Measurements from ENCODE around the gene TBC1D10A. TPM values are rescaled to one million over a fixed set of nuclear protein-coding genes. Genes with fewer than 3 reads are reported as not detected.

Gene TBC1D10A
- total RNA-seq, 1 donor from 2014 or later: 10.6 TPM

DNA sequence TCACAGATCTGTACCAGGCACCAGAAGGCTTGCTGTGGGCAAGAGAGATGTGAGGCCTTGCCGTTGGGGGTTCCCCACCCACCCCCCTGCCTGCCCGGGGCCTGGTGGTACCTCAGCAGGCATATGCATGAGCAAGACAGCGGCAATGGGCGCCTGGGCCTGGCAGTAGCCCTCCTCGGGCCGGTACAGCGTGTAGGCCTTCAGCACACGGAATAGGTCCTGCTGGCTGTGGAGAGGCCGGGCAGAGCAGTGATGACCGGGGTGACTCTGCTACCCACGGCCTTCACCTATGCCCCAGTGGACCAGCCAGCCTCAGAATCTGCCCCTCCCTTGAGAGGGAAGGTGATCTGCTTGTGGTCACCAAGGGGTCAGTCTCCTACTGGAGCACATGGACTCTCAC is 31.9 kb downstream of the TBC1D10A start:
- Mint-ChIP-seq H3K4me3 (ENCODE audit: low read depth) (no peak overlapping the region), H3K27me3 (no peaks in the 10 kb centered on the region), H3K9me3 (ENCODE audit: low read depth) (no peaks in the 10 kb centered on the region), H3K36me3 (ENCODE audit: insufficient read depth) (peaks cover 9% of the 10 kb centered on the region), H3K27ac (no peak overlapping the region), H3K4me1 (ENCODE audit: low read depth) (peaks cover 14% of the 10 kb centered on the region)
- no peak for DNase-seq (ENCODE audit: low spot score, unreplicated experiment)
- TF ChIP-seq, protein P1, sequence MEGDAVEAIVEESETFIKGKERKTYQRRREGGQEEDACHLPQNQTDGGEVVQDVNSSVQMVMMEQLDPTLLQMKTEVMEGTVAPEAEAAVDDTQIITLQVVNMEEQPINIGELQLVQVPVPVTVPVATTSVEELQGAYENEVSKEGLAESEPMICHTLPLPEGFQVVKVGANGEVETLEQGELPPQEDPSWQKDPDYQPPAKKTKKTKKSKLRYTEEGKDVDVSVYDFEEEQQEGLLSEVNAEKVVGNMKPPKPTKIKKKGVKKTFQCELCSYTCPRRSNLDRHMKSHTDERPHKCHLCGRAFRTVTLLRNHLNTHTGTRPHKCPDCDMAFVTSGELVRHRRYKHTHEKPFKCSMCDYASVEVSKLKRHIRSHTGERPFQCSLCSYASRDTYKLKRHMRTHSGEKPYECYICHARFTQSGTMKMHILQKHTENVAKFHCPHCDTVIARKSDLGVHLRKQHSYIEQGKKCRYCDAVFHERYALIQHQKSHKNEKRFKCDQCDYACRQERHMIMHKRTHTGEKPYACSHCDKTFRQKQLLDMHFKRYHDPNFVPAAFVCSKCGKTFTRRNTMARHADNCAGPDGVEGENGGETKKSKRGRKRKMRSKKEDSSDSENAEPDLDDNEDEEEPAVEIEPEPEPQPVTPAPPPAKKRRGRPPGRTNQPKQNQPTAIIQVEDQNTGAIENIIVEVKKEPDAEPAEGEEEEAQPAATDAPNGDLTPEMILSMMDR (IDR thresholded peaks at IDR 0.05; ENCODE audit: unreplicated experiment): no peak

DNA sequence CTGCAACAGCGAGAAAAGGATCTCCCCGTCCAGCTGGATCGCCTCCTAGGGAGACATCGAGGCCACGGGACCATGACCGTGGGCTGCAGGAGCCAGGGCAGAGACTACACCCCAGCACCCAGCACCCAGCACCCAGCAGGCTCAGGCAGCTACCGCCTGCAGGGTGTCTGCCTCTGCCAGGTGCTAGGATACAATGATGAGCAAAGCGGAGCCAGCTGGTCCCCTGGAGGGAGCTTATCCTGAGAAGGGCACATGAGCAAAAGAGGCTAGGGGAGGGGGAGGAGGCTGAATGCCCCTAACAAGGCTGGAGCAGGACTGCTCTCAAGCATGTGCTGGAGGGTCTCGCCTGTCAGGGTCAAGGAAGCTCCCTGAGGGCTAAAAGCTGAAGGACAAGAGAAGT is 32.7 kb downstream of the TBC1D10A start:
- Mint-ChIP-seq H3K9me3 (ENCODE audit: low read depth) (no peaks in the 10 kb centered on the region), H3K27ac (no peak overlapping the region), H3K27me3 (no peaks in the 10 kb centered on the region), H3K4me3 (ENCODE audit: low read depth) (no peak overlapping the region), H3K4me1 (ENCODE audit: low read depth) (peaks cover 14% of the 10 kb centered on the region), H3K36me3 (ENCODE audit: insufficient read depth) (peaks cover 9% of the 10 kb centered on the region)
- DNase-seq (ENCODE audit: low spot score, unreplicated experiment): no peak
- TF ChIP-seq, protein P1 (IDR thresholded peaks at IDR 0.05; ENCODE audit: unreplicated experiment): no peak

DNA sequence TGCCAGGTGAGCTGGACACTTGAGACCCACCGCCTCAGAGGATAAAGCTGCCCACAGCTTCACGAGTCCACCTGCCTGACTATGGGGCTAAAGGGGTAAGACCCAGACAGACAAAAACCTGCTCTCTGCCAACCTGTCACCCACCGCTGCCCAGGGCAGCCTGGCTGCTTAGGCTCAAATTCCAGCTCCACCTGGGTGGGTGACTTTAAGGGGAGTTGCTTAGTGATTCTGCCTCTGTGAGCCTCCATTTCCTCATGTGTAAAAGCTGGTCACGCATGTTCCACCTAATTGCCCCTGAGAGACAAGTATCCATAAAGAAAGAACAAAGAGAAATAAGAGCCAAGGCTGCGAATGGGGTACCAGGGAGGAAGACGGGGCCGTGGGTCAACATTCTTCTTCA is 33.7 kb downstream of the TBC1D10A start:
- Mint-ChIP-seq H3K9me3 (ENCODE audit: low read depth) (no peaks in the 10 kb centered on the region), H3K27ac (no peak overlapping the region), H3K4me3 (ENCODE audit: low read depth) (no peak overlapping the region), H3K27me3 (peaks cover 2% of the 10 kb centered on the region), H3K36me3 (ENCODE audit: insufficient read depth) (peaks cover 9% of the 10 kb centered on the region), H3K4me1 (ENCODE audit: low read depth) (peaks cover 9% of the 10 kb centered on the region)
- no peak for DNase-seq (ENCODE audit: low spot score, unreplicated experiment)
- TF ChIP-seq, protein P1 (IDR thresholded peaks at IDR 0.05; ENCODE audit: unreplicated experiment): no peak

DNA sequence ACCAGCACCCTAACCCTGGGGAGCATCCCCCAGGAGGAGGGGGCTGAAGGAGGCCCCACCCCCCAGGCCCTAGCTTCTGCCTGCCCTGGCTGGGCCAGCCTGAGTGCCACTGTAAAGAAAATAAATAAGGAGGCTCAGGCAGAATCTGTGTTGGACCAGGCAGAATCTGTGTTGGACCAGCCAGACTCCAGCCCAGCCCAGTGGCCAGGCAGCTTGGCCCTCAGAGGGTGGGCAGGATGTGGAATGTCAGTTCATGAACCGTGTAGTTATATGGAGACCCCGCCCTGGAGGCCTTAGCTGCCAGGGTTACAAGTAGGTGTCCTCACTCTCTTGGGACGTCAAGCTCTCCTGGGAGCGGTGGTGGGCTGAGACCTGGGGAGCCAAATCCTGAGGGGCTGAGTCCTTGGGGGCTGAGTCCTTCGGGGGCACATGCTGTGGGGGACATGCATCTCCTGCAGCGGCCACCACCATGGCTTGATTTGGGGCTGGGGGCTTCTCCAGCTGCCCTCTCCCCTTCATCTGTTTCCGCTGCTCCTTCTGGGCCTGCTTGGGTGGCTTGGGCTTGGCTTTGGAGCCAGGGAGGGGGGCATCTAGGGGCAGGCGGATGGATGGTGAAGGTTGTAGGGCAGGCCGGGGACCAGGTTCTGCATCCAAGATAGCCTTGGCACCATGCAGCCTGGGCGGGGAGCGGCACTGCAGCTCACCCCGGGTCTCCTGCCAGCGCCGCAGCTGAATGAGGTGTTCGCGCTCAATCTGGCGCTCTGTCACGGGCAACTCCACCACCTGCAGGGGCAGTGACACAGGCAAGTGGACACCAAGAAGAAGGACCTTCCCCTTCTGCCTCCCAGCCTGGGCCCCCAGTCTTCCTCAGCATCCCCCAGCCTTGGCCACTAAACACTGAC is 34.4 kb downstream of the TBC1D10A start:
- H3K27me3 Mint-ChIP-seq: peaks cover 2% of the 10 kb centered on the region

DNA sequence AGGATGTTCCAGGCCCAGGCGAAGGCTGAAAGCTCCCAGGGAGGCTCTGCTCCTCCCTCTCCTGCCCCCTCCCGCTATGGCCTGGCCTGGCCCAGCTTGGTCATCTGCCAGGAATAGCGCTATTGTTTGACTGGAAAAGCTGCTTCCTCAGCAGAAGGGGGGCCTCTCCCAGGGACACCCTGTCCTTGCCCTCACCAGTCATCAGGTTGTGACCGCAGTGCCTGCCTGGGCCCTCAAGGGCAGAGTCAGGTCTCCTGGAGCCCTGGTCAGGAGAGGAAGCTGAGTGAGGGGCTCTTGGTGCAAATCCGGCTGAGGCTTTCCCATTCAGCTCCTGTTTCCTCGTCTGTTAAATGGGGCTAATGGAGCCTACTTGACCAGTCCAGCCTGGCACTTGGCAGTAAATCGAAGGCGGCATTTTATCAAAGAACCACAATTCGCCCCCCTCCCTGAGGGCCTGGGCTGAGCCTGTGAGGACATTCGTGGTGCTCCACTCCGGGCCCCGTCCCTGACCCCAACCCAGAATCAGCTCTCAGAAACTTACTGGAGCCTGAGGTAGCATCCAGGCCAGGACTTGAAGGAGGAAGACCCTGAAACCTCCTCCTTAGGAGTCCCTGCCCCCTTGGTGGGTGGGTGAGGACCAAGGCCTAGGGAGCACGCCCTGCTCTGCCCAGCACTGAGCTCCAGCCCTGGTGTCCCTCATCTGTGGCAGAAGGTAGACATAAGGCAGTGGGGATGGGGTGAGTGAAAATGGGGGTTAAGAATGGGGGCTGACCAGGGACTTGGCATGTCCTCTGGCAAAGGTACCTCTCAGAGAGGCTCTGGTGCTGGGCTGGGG is 35.5 kb downstream of the TBC1D10A start:
- no peak for DNase-seq (ENCODE audit: low spot score, unreplicated experiment)
- peaks cover 9% of the 10 kb centered on the region for H3K36me3 Mint-ChIP-seq (ENCODE audit: insufficient read depth)
- no peak overlapping the region for H3K27ac Mint-ChIP-seq
- no peaks in the 10 kb centered on the region for H3K9me3 Mint-ChIP-seq (ENCODE audit: low read depth)
- TF ChIP-seq, protein P1 (IDR thresholded peaks at IDR 0.05; ENCODE audit: unreplicated experiment): no peak
- H3K27me3 Mint-ChIP-seq: peaks cover 2% of the 10 kb centered on the region
- no peak overlapping the region for H3K4me3 Mint-ChIP-seq (ENCODE audit: low read depth)
- H3K4me1 Mint-ChIP-seq (ENCODE audit: low read depth): peaks cover 5% of the 10 kb centered on the region

More for the DNA sequence above, 34.4 kb downstream of the TBC1D10A start:
- no peak overlapping the region for H3K4me3 Mint-ChIP-seq (ENCODE audit: low read depth)
- TF ChIP-seq, protein P1 (IDR thresholded peaks at IDR 0.05; ENCODE audit: unreplicated experiment): no peak
- no peak overlapping the region for H3K27ac Mint-ChIP-seq
- peaks cover 9% of the 10 kb centered on the region for H3K36me3 Mint-ChIP-seq (ENCODE audit: insufficient read depth)
- peaks cover 7% of the 10 kb centered on the region for H3K4me1 Mint-ChIP-seq (ENCODE audit: low read depth)
- H3K9me3 Mint-ChIP-seq (ENCODE audit: low read depth): no peaks in the 10 kb centered on the region
- DNase-seq (ENCODE audit: low spot score, unreplicated experiment): no peak
